Measurements from ENCODE around the gene FBXO27. TPM values are rescaled to one million over a fixed set of nuclear protein-coding genes. Genes with fewer than 3 reads are reported as not detected.

Gene FBXO27
- total RNA-seq, 2 donors from 2014 or later: 15.9 to 26.4 TPM

- H3K4me1 ChIP-seq (replicated peaks): no peaks in the 10 kb centered on the region
- H3K36me3 ChIP-seq: no peaks in the 10 kb centered on the region
- WGBS: 74% methylated on average over 15 of the region's 15 CpGs
- intact Hi-C loops (cut with DNase I): no loop called here
- DNase-seq (ENCODE audit: low spot score): no peak
- H3K9me3 ChIP-seq: no peaks in the 10 kb centered on the region
- TF ChIP-seq CTCF (IDR thresholded peaks at IDR 0.05) (no peak), POLR2AphosphoS5 (IDR thresholded peaks at IDR 0.05) (no peak), POLR2A (IDR thresholded peaks at IDR 0.05) (no peak)
- H3K27ac ChIP-seq: peak overlapping the region in 1 of 2 donors; percentile 36
- H3K27me3 ChIP-seq (replicated peaks; ENCODE audit: insufficient read depth): no peaks in the 10 kb centered on the region
- no peak overlapping the region for H3K4me3 ChIP-seq
These were observed 54.7 kb downstream of the FBXO27 start for GRCh38 chr19:38977445-38978325.

GRCh38 chr19:38975861-38976271 is 56.5 kb downstream of the FBXO27 start:
- intact Hi-C loops (cut with DNase I): no loop called here
- WGBS: 4% methylated on average over 14 of the region's 22 CpGs
- H3K4me3 ChIP-seq: peak overlapping the region; percentile 61 to 65
- TF ChIP-seq POLR2AphosphoS5 (IDR thresholded peaks at IDR 0.05) (no peak), POLR2A (IDR thresholded peaks at IDR 0.05) (no peak), CTCF (IDR thresholded peaks at IDR 0.05) (no peak)
- H3K9me3 ChIP-seq: no peaks in the 10 kb centered on the region
- H3K27me3 ChIP-seq (replicated peaks; ENCODE audit: insufficient read depth): no peaks in the 10 kb centered on the region
- H3K4me1 ChIP-seq (replicated peaks): no peaks in the 10 kb centered on the region
- DNase-seq (ENCODE audit: low spot score): peak; percentile 8
- peak overlapping the region; percentile 89 to 90 for H3K27ac ChIP-seq
- no peaks in the 10 kb centered on the region for H3K36me3 ChIP-seq

- H3K27ac ChIP-seq: peak within 1 kb of the TSS; percentile 89 to 90
- peak within 1 kb of the TSS; percentile 61 to 65 for H3K4me3 ChIP-seq
- no peak for TF ChIP-seq CTCF (IDR thresholded peaks at IDR 0.05)
- TF ChIP-seq POLR2AphosphoS5 (IDR thresholded peaks at IDR 0.05): peak; percentile 4
- no peaks in the 10 kb centered on the region for H3K36me3 ChIP-seq
- no peaks in the 10 kb centered on the region for H3K9me3 ChIP-seq
- DNase-seq (ENCODE audit: low spot score): peak; percentile 42
- no peaks in the 10 kb centered on the region for H3K4me1 ChIP-seq (replicated peaks)
- intact Hi-C loops (cut with DNase I): no loop called here
- no peaks in the 10 kb centered on the region for H3K27me3 ChIP-seq (replicated peaks; ENCODE audit: insufficient read depth)
- 4% methylated on average over 31 of the region's 63 CpGs for WGBS
These were observed 57.0 kb downstream of the FBXO27 start, which contains the start of gene FBXO17 for GRCh38 chr19:38975214-38975860. Gene FBXO17, minus strand, starts transcription at chr19:38975742. Its CDS starts 25,423 bp downstream, at chr19:38950319.

- no peak for DNase-seq (ENCODE audit: low spot score)
- peak overlapping the region; percentile 61 to 65 for H3K4me3 ChIP-seq
- intact Hi-C loops (cut with DNase I): no loop called here
- TF ChIP-seq POLR2A (IDR thresholded peaks at IDR 0.05): no peak
- peak in 1 of 4 experiments; percentile 10 for TF ChIP-seq CTCF (IDR thresholded peaks at IDR 0.05)
- 14% methylated on average over 19 of the region's 19 CpGs for WGBS
- H3K4me1 ChIP-seq (replicated peaks): no peaks in the 10 kb centered on the region
- H3K27ac ChIP-seq: peak overlapping the region; percentile 89 to 90
- no peaks in the 10 kb centered on the region for H3K9me3 ChIP-seq
- H3K36me3 ChIP-seq: no peaks in the 10 kb centered on the region
- H3K27me3 ChIP-seq (replicated peaks; ENCODE audit: insufficient read depth): no peaks in the 10 kb centered on the region
These were observed 57.6 kb downstream of the FBXO27 start for GRCh38 chr19:38974624-38975213.

Other genes with a start within 250 kb of the FBXO27 start
- gene LGALS7B, start 243.3 kb downstream of the FBXO27 start, total RNA-seq: 1 to 10 TPM; 3.8 to 9.8 TPM
- gene LGALS4, start 219.6 kb downstream of the FBXO27 start, total RNA-seq: 1 to 10 TPM in 1 of 2 donors, under 1 TPM in 1; 0.91 to 3.7 TPM
- gene ECH1, start 200.8 kb downstream of the FBXO27 start, total RNA-seq: 100 to 1,000 TPM; 129 to 158 TPM
- 100 to 1,000 TPM; 210 to 231 TPM for gene HNRNPL, start 182.6 kb downstream of the FBXO27 start, total RNA-seq
- gene RINL, start 154.3 kb downstream of the FBXO27 start, total RNA-seq: 10 to 100 TPM in 1 of 2 donors, 1 to 10 TPM in 1; 3.1 to 10.2 TPM
- 10 to 100 TPM; 55.8 to 89.0 TPM for gene SIRT2, start 132.9 kb downstream of the FBXO27 start, total RNA-seq
- gene NFKBIB, start 132.6 kb downstream of the FBXO27 start, total RNA-seq: 10 to 100 TPM; 29.8 to 50.6 TPM
- gene CCER2, start 120.4 kb downstream of the FBXO27 start, total RNA-seq: 1 to 10 TPM in 1 of 2 donors, not detected in 1; 3.0 TPM
- 10 to 100 TPM; 23.3 to 57.5 TPM for gene SARS2, start 101.8 kb downstream of the FBXO27 start, total RNA-seq
- 10 to 100 TPM; 32.0 to 41.5 TPM for gene MRPS12, start 101.6 kb downstream of the FBXO27 start, total RNA-seq
- 10 to 100 TPM; 25.9 to 40.5 TPM for gene FBXO17, start 56.8 kb downstream of the FBXO27 start, total RNA-seq
- gene ACP7, start 51.8 kb upstream of the FBXO27 start, total RNA-seq: under 1 TPM in 1 of 2 donors, not detected in 1; 0.80 TPM
- gene PAK4, start 93.2 kb upstream of the FBXO27 start, total RNA-seq: 100 to 1,000 TPM; 111 to 123 TPM
- 1 to 10 TPM; 1.4 to 2.7 TPM for gene NCCRP1, start 164.4 kb upstream of the FBXO27 start, total RNA-seq
- gene SYCN, start 171.7 kb upstream of the FBXO27 start, total RNA-seq: 100 to 1,000 TPM in 1 of 2 donors, not detected in 1; 165 TPM
- gene IFNL3, start 212.5 kb upstream of the FBXO27 start, total RNA-seq: not detected
- not detected for gene IFNL4, start 216.3 kb upstream of the FBXO27 start, total RNA-seq
- not detected for gene IFNL2, start 235.8 kb upstream of the FBXO27 start, total RNA-seq

All from prostate gland (tissue), 2 donors.